Upper lobe of left lung (tissue), 6 donors: ENCODE results near the gene ASH1L. TPM values are rescaled to one million over a fixed set of nuclear protein-coding genes. Genes with fewer than 3 reads are reported as not detected.
A peak's percentile ranks its signal among the peaks of the same experiment; 100 is the strongest.

Experiments used
- ATAC-seq, 2 donors: fragments of 200-7000 bp; cut with Tn5 transposase; one replicate each; pipeline ENCODE4 v1.9.1; 2022; ENCODE audit warnings: mild to moderate bottlenecking in 2 of 2, moderate library complexity in 2 of 2; ENCODE audit not compliant: low FRiP score in 2 of 2
- DNase-seq, 2 donors: peaks; one replicate each; pipeline ENCODE4 v3.0.0-alpha.2; 2019 to 2020
- H3K27ac ChIP-seq, 4 donors: fragments of 200-600 bp; sonication (generic); one replicate each; pipeline ENCODE4 v1.5.1; 2016 to 2019
- H3K27me3 ChIP-seq, 4 donors: fragments of 200-600 bp; sonication (generic); one replicate each; pipeline ENCODE4 v1.5.1; 2017 to 2019
- H3K36me3 ChIP-seq, 4 donors: fragments of 200-600 bp; sonication (generic); one replicate each; pipeline ENCODE4 v1.5.1; 2016 to 2019
- H3K4me1 ChIP-seq, 4 donors: fragments of 200-600 bp; sonication (generic); one replicate each; pipeline ENCODE4 v1.5.1; 2018 to 2019
- H3K4me3 ChIP-seq, 4 donors: fragments of 200-600 bp; sonication (generic); one replicate each; pipeline ENCODE4 v1.5.1; 2017 to 2019; ENCODE audit warnings: mild to moderate bottlenecking in 2 of 4, moderate library complexity in 1 of 4
- H3K9me3 ChIP-seq, 4 donors: fragments of 200-600 bp; sonication (generic); one replicate each; pipeline ENCODE4 v1.5.1; 2018 to 2019
- CTCF ChIP-seq, 6 experiments: fragments of 450-650 bp in 4 of 6; fragments of 200-600 bp in 2 of 6; sonication (generic) in 2 of 6; IDR thresholded peaks; one replicate each; pipeline ENCODE4 v1.5.1; 2016 to 2019; ENCODE audit warnings: antibody characterized with exemption in 6 of 6
- EP300 ChIP-seq, 4 donors: sonication (generic); formaldehyde crosslinking; IDR thresholded peaks; one replicate each; pipeline ENCODE4 v1.5.1; 2017; ENCODE audit warnings: antibody characterized with exemption in 4 of 4, control low read depth in 2 of 4
- POLR2A ChIP-seq, 4 donors: fragments of 450-650 bp; IDR thresholded peaks; one replicate each; pipeline ENCODE4 v1.5.1; 2016 to 2017; ENCODE audit warnings: antibody characterized with exemption in 4 of 4, mild to moderate bottlenecking in 2 of 4
- POLR2AphosphoS5 ChIP-seq, 2 donors: sonication (generic); formaldehyde crosslinking; IDR thresholded peaks; one replicate each; pipeline ENCODE4 v1.5.1; 2017; ENCODE audit warnings: antibody characterized with exemption in 2 of 2
- WGBS, 2 donors: methylation state at CpG; one replicate each; pipeline ENCODE4 v1.1.5; 2017 to 2018; 5-methylcytosine and 5-hydroxymethylcytosine counted together
- total RNA-seq, 6 donors: library from RNA; depleted of rRNA in 4 of 6; stranded (reverse); fragments of >200 nt in 4 of 6; gene quantifications; one replicate each; pipeline versions ENCODE4 v1.1.0 to v1.2.1, GENCODE V29; 2016 to 2021
- donor health status: DM: no; HTN: no; CAD: no; lungs with moderate emphysema.
- donor health status: DM: no; HTN: yes; CAD: no; lungs with severe emphysema.

The ASH1L gene
- total RNA-seq, 6 donors from 2014 or later: 43.5 to 68.8 (median 55.1) TPM

GRCh38 chr1:155463865-155464650 is 98.5 kb downstream of the ASH1L start:
- ATAC-seq (peak in 1 of 2 donors; percentile 21), DNase-seq (no peak)
- H3K9me3 ChIP-seq: no peaks in the 10 kb centered on the region
- no peak overlapping the region for H3K4me3 ChIP-seq
- 86 to 93% methylated on average over 5 of the region's 5 CpGs for WGBS, 2 donors
- H3K27ac ChIP-seq: no peak overlapping the region
- TF ChIP-seq POLR2AphosphoS5 (IDR thresholded peaks at IDR 0.05) (no peak), EP300 (IDR thresholded peaks at IDR 0.05) (no peak), POLR2A (IDR thresholded peaks at IDR 0.05) (no peak)
- peaks cover 0 to 3% (median 0%) of the 10 kb centered on the region in 4 donors for H3K4me1 ChIP-seq
- H3K27me3 ChIP-seq: no peaks in the 10 kb centered on the region
- H3K36me3 ChIP-seq: peaks cover 5 to 14% (median 5%) of the 10 kb centered on the region in 4 donors

- Histone ChIP-seq H3K4me3 (no peak overlapping the region), H3K4me1 (no peaks in the 10 kb centered on the region), H3K27me3 (no peaks in the 10 kb centered on the region), H3K36me3 (peaks cover 5 to 24% (median 7%) of the 10 kb centered on the region in 4 donors), H3K9me3 (no peaks in the 10 kb centered on the region), H3K27ac (peak overlapping the region in 1 of 4 donors; percentile 39)
- no peak for ATAC-seq
- 68 to 75% methylated on average over 4 of the region's 4 CpGs for WGBS, 2 donors
- TF ChIP-seq POLR2AphosphoS5 (IDR thresholded peaks at IDR 0.05): no peak
- no peak for TF ChIP-seq POLR2A (IDR thresholded peaks at IDR 0.05)
- TF ChIP-seq CTCF (IDR thresholded peaks at IDR 0.05): no peak
- TF ChIP-seq EP300 (IDR thresholded peaks at IDR 0.05): no peak
- no peak for DNase-seq
These were observed 104.5 kb downstream of the ASH1L start for GRCh38 chr1:155458111-155458510.

GRCh38 chr1:155457266-155457665 is 105.3 kb downstream of the ASH1L start:
- no peaks in the 10 kb centered on the region for H3K27me3 ChIP-seq
- H3K9me3 ChIP-seq: no peaks in the 10 kb centered on the region
- H3K4me3 ChIP-seq: no peak overlapping the region
- no peak for ATAC-seq
- WGBS, 2 donors: 94 to 100% methylated on average over 2 of the region's 2 CpGs
- H3K27ac ChIP-seq: peak overlapping the region in 1 of 4 donors; percentile 39
- no peaks in the 10 kb centered on the region for H3K4me1 ChIP-seq
- H3K36me3 ChIP-seq: peaks cover 5 to 27% (median 8%) of the 10 kb centered on the region in 4 donors
- TF ChIP-seq CTCF (IDR thresholded peaks at IDR 0.05): no peak
- no peak for TF ChIP-seq POLR2AphosphoS5 (IDR thresholded peaks at IDR 0.05)
- TF ChIP-seq POLR2A (IDR thresholded peaks at IDR 0.05): no peak
- TF ChIP-seq EP300 (IDR thresholded peaks at IDR 0.05): no peak
- DNase-seq: no peak

GRCh38 chr1:155455588-155456195 is 106.9 kb downstream of the ASH1L start:
- 59 to 79% methylated on average over 1 of the region's 1 CpG for WGBS, 2 donors
- TF ChIP-seq EP300 (IDR thresholded peaks at IDR 0.05): no peak
- no peak for ATAC-seq

GRCh38 chr1:155454096-155454495 is 108.5 kb downstream of the ASH1L start:
- 87 to 100% methylated on average over 1 of the region's 1 CpG for WGBS, 2 donors
- TF ChIP-seq EP300 (IDR thresholded peaks at IDR 0.05) (no peak), CTCF (IDR thresholded peaks at IDR 0.05) (no peak), POLR2AphosphoS5 (IDR thresholded peaks at IDR 0.05) (no peak), POLR2A (IDR thresholded peaks at IDR 0.05) (no peak)
- H3K36me3 ChIP-seq: peaks cover under 1 to 40% (median 10%) of the 10 kb centered on the region in 4 donors

More at GRCh38 chr1:155455588-155456195, 106.9 kb downstream of the ASH1L start:
- Histone ChIP-seq H3K27me3 (no peaks in the 10 kb centered on the region), H3K27ac (no peak overlapping the region), H3K4me1 (no peaks in the 10 kb centered on the region), H3K9me3 (no peaks in the 10 kb centered on the region), H3K4me3 (no peak overlapping the region), H3K36me3 (peaks cover 5 to 34% (median 10%) of the 10 kb centered on the region in 4 donors)
- no peak for DNase-seq

More at GRCh38 chr1:155454096-155454495, 108.5 kb downstream of the ASH1L start:
- ATAC-seq (no peak), DNase-seq (no peak)
- Histone ChIP-seq H3K9me3 (no peaks in the 10 kb centered on the region), H3K27me3 (no peaks in the 10 kb centered on the region), H3K4me3 (no peak overlapping the region), H3K27ac (no peak overlapping the region), H3K4me1 (no peaks in the 10 kb centered on the region)
